DMS153 treated with DMSO at 0.1 percent for 48 hours (cell line): Measurements from ENCODE around the gene CDKN2B.

Source experiments
- DNase-seq: peaks from one replicate; lab custom pipeline; 2025; ENCODE audit not compliant: unreplicated experiment; lab: John Stamatoyannopoulos, UW

The CDKN2B gene

DNA sequence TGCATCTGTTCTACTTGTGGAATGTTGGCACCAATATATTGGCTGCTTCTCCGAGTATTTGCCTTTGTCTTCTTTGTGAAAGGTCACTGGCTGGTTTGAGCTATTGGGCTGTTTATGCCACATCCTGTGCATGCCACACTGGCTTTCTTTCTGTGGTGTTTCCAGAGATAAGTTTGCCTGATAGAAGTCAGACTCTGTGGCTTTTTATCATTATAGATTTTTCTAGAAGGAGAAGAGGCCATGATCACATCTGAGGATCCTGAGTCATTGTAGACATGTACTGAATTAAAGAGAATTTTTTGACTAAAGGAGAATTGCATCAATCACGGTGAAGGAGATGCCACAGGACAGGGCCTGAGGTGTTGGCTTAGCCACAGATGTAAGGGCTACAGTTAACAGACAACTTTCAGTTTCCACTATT, 26.5 kb upstream of the CDKN2B start:
- DNase-seq: no peak

DNA sequence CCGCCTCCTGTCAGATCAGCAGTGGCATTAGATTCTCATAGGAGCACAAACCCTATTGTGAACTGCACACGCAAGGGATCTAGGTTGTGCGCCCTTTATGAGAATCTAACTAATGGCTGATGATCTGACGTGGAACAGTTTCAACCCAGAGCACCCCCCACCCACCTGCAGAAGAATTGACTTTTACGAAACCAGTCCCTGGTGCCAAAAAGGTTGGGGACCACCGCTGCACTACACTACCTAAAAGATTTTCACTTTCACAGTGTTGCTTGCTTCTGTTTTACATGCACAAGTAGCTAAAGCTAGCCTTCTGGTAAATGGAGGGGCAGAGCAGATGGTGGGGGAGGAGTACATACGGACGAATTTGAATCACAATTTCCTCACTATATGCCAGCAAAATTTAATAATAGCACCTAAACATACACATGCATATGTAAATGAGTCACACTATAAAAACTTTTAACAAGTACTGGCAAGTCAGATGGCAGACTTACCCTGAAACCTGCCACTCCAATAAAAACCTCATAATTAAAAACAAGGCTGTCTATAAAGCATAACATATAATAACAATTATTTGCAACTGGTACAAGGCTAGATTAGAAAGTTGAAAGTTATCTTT, 24.0 kb upstream of the CDKN2B start:
- no peak for DNase-seq

DNA sequence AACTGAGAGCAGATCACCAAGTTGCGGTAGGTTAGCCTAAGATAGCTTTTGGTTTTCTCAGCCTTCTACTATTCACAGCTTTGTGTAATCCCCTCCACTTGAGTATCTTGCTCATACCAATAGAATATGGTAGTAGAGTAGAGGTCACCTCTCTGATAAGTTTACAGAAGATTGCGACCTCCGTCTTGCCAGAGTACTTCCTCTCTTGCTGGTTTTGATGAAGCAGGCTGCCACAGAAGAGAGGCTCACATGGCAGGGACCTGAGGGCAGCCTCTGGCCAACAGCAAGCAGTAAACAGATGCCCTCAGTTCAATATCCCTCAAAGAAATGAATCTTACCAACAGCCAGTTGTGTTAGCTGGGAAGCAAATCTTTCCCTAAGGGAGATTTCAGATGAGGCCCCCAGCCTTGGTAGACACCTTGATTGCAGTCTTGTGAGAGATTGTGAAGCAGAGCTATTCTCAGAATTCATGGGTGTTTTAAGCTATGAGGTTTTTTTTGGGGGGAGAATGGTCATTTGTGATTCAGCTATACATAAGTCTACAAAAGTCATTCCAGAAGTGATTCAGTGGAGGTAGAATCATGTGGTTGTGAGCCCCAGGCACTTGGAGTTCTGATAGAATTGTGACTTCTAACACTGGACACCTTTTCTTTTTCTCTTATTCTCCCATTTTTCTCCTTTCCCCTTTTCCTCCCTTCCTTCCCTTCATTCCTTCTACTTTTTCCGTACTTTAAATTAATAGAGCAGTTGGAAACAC, 22.7 kb upstream of the CDKN2B start:
- DNase-seq: no peak

DNA sequence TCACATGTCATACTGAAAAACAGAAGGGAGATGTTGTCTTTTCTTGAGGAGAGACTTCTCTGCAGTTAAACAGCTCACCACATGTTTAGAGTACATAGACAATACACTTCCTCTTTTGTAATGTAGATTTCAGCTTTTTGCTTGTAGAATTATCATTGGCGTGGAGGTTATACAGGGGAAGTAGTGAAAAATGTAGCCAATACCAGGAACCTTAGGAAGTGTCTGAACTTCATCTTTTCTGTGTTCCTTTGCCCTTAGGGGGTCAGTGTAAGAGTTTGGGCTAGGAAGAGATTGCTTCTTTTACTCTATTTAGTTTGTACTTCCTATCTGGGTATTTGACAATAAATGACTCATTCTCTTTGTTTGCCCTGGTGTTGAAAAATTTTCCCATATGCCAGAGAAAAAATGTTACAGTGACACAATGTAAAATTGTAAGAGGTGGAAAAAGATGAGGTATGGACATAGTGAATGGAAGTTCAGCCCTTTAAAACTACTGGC, 21.0 kb upstream of the CDKN2B start:
- DNase-seq: no peak

DNA sequence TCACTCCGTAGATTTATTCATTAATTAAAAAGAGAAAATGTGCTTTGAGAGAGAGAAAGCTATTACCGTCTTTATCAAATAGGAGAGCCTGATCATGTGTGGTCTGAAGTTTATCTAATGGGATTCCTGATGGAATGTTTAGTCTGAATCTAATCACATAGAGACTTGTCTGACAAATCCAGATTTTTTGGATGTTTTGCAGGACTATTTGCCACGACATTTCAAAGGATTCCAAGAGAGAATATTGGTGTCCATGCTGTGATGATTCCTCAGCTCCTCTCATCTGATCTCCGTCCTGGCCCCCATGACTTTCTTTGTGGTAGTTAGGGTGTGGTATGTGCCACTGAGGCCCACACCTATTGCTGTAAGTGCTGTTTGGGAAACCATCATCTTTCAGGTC, 20.1 kb upstream of the CDKN2B start:
- no peak for DNase-seq

DNA sequence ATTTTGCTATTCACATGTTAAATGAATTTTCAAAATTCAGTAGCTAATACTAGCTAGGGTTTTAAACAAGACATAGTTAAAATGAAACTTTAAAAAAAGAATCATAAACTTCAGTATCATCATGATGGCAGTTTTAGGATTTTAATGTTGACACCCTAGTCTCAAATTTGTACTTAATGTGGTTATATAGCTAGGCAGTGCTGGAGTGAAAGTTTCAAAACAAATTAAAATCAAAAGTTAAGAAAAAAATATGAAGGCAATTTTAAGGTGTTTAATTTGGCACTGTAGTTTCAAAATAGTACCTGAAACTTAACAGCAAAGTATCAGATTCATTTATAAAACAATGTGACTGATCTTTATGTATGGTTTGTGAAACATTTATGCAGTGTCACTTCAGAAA, 19.3 kb upstream of the CDKN2B start:
- no peak for DNase-seq

DNA sequence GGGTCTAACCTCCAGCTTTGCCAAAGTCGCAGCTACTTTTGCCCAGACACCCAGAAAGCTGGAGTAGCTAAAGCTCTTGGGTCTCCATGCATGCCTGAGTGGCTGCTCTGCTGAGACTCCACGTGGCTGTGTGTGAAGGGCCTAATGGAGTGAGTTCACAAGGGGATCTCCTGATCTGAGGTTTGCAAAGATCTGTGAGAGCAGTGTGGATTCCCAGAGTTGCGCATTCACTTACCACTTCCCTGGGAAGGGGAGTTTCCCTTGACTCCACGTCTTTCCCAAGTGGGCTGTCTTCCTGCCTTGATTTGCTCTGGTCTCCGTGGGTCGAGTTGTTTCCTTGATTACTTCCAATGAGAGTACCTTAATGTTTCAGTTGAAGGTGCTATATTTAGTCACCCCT, 17.6 kb upstream of the CDKN2B start:
- no peak for DNase-seq

DNA sequence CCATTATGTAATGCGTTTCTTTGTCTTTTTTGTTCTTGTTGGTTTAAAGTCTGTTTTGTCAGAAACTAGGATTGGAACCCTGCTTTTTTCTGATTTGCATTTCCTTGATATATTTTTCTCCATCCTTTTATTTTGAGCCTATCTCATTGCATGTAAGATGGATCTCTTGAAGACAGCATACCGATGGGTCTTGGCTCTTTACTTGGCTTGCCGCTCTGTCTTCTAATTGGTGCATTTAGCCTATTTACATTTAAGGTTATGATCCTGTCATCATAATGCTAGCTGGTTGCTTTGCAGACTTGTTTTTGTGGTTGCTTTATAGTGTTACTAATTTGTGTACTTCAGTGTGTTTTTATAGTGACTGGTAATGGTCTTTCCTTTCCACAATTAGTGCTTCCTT, 13.3 kb upstream of the CDKN2B start:
- no peak for DNase-seq

DNA sequence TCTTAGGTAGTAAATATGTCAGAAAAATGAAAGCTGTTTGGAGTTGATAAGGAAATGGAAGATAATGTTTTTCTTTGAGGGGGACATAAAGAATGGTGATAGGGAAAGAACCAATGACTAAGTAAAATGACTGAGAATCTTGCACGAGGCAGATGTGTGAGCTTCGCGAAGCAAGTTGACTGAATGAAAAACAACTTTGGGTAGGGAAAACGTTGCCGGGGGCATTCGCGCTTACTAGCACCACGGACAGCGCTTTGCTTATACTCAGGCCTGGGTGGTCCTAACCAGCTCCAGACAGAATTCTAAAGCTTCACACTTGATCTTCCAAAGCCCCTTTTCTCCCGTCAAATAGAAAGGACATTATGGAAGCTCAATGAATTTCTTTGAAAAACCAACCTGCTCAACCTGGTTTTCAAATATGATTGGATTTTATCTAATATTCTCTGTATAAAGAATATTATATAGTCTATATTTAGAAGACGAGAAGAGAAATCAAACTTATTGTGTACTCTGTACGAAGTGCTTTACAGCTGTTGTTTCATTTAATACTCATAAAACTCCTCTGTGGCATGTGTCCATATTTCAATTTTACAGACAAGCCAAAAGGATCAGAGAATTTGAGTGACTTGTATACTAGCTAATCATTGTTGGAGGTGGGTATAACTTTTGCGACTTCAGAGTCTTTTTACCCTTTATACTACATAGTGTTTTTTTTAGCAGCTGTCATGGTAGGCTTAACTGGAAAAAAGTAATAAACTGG, 1.9 kb upstream of the CDKN2B start:
- DNase-seq: no peak

DNA sequence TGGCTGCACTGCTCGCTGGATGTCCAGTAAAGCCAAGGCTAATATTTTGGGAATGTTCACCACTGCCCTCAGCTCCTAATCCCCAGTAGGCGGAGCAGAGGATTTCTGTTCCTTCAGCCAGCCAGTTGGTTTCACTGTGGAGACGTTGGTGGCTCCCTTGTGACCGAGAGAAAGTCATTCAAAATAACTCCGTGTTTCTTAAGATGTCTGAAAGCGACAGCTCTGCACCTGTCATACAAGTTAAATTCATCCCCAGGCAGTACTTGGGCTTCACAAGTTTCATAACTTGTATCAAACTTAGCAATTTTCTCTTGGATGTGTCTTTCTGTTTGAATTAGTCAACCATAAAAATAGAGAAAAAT, 382 bp upstream of the CDKN2B start:
- DNase-seq: no peak

DNA sequence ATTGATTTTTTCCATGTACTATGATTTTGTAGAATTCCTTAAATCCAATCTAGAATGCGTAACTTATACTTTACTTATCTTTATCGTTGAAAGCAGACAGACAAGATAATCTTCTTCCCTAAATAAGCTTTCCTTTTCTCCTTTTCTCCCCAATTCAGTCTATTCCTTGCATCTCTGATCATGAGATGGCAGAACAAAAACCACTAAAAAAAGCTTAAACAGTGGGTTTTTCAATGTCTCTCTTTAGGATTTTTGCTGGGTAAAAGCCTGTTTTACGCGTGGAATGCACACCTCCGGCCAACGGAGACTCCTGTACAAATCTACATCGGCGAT, 755 bp downstream of the CDKN2B start:
- no peak for DNase-seq

DNA sequence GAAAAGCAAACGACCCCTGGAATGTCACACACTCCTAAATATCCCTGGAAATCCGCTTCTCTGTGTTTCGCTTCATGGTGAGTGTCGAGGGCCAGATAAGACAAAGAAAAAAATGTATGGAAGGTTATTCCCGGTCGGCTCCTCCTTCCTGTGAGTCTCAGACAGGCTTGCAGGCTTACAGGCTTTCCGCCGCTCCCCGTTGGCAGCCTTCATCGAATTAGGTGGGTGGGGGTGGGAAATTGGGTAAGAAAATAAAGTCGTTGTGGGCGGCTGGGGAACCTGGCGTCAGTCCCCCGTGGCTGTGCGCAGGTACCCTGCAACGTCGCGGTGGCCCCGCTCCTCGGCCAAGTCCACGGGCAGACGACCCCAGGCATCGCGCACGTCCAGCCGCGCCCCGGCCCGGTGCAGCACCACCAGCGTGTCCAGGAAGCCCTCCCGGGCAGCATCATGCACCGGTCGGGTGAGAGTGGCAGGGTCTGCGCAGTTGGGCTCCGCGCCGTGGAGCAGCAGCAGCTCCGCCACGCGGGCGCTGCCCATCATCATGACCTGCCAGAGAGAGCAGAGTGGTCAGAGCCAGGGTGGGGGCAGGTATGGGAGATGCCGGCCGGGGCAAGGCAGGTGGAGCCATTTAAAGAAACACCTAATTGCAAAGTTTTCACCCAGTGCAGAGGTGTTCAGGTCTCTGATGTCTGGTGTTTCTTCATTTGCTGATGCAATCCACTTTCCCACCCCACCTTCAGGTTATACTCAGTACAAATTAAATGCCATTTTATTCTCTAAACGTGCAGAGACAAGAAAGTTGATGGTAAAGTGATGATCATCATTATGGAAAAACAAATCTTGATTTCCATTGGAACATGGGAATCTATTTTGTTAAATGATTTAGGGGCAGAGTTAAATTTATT, 3.2 kb downstream of the CDKN2B start:
- DNase-seq: no peak

DNA sequence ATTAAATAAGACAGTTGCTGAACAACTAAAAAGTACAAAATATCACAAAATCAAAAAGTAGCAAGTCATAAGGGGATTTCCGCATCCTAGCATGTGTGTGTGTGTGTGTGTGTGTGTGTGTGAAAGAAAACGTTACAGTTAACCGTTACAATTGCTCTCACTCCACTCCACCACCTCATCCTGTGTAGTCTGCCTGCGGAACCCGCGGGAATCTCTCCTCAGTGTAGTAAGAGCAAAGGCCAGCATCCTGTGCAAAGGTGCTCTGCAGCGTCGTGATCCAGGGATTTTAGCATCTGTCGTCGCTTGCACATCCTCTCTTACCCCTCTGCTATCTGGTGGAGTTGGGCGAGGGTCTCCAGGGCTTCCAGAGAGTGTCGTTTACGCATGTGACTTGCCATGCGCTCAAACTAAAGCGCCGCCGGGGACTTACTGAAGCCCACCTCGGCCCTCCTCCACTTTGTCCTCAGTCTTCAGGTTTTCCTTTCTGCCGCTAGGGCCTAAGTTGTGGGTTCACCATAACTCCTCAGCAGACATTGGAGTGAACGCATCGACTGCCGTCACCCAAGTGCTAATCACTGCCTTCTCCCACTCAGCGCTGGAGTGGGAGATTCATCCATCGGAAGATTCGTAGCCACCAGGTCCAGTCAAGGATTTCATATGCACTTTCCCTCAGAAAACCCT, 3.9 kb downstream of the CDKN2B start:
- DNase-seq: no peak

DNA sequence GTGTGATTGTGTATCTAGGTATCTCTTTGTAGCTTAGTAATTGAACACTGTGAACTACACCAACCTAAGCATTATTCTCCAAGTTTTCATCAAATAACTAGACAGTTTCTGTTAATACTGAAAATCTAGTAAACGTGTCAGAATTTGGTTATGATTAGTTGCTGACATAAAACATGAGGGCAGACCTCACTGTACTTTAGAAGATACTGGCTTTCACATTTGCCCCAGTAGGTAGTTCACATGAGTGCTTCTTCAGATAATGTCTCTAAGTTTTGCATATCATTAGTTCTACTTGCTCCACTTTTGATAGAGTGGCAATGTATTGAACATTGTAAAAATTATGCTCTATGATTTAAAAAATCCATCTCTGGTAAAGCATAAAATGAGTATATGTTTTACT, 7.1 kb downstream of the CDKN2B start:
- no peak for DNase-seq

DNA sequence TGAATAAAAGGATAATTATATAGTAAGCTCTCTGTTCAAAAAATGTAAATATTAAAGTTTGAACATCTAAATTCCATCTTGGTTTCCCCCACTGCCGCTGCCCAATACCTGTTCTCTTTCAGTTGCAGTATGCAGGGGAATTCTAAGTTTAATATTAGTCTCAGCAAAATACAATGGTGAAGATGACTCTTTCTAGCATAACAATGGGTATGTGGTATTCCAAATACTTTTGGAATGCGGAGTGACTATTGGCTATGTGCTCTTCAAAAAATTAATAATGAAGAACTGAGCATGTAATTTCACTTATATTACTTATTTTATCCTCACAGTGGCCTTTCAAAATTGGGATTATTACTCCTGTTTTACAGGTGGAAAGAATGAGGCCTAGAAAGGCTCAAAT, 11.1 kb downstream of the CDKN2B start:
- DNase-seq: no peak

DNA sequence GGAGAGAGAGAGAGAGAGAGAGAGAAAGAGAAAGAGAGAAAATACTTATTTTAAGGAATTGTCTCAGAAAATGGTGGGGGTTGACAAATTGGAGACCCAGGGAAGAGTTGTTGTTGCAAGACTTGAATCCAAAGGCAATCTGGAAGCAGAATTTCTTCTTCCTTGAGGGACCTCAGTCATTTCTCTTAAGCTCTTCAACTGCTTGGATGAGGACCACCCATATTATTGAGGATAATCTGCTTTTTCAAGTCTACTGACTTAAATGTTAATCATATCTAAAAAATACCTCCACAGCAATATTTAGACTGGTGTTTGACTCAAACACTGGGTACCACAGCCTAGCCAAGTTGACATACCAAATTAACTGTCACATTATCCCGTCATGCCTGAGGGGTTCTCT, 11.6 kb downstream of the CDKN2B start:
- no peak for DNase-seq

DNA sequence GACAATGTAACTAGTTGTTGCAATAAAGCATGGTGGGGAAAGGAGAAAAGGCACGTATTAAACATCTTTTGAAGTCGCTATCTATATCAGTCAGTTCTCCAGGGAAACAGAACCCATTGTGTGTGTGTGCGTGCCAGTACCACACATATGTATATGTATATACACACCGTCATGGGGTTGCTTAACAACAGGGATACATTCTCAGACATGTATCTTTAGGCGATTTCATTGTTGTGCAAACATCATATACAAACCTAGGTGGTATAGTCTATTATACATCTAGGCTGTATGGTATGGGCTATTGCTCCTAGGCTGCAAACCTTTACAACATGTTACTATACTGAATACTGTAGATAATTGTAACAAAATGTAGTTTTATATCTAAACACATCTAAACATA, 12.2 kb downstream of the CDKN2B start:
- no peak for DNase-seq

DNA sequence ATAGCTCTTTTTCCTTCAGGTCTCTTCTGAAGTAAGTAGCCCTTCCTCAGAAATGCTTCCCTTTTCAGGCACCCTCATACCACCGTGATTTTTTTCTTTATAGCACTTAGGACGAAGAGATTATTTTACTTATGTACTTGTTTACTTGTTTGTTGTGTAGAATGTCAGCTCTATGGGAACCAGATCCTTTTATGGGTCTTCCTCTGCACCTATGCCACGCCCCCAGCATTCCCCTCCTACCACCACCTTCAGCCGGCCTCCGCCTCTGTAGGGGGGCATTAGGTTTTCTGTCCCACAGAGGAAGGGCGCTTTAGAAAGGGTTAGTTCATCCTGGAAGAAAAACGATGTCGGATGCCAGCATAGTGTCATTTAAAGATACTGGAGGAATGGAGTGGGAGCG, 12.7 kb downstream of the CDKN2B start:
- DNase-seq: peak; percentile 50

DNA sequence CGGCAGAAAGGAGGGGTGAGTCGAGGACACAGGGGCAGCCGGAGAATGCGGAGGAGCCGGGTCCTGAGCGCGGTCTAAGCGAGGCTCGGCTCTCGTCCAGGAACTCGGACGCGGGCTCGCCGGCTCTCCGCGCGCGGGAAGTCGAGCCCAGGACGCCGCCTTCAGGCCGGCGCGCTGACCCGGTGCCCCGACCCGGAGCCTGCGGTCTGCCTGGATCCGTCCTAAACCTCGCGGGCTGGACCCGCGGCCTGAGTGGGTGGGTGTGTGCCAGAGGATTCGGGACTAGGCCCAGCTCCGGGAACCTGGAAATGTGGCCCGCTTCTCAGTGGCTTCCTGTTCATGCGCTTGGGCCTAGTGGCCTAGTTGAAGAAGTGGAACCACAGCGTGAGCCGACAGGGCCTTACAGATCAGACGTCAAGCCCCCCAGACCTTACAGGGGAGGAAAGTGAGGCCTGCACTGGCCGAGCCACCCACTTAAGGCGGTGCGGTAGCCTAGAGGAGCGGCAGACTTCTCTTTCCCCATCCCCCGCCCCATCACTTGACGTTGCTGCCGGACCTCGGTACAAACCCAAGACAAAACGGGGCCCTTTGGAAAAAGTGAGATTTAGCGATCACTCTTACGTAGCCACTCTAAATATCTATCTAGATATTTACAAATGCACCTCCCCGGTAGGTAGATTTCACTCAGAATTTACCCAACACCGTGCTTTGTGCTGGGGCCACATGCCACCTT, 13.3 kb downstream of the CDKN2B start:
- DNase-seq: peak; percentile 59
